ENCODE data around the gene NFIX. TPM values are rescaled to one million over a fixed set of nuclear protein-coding genes. Genes with fewer than 3 reads are reported as not detected.

Gene NFIX
- total RNA-seq: 5.4 and 5.8 TPM in 2 replicates

DNA sequence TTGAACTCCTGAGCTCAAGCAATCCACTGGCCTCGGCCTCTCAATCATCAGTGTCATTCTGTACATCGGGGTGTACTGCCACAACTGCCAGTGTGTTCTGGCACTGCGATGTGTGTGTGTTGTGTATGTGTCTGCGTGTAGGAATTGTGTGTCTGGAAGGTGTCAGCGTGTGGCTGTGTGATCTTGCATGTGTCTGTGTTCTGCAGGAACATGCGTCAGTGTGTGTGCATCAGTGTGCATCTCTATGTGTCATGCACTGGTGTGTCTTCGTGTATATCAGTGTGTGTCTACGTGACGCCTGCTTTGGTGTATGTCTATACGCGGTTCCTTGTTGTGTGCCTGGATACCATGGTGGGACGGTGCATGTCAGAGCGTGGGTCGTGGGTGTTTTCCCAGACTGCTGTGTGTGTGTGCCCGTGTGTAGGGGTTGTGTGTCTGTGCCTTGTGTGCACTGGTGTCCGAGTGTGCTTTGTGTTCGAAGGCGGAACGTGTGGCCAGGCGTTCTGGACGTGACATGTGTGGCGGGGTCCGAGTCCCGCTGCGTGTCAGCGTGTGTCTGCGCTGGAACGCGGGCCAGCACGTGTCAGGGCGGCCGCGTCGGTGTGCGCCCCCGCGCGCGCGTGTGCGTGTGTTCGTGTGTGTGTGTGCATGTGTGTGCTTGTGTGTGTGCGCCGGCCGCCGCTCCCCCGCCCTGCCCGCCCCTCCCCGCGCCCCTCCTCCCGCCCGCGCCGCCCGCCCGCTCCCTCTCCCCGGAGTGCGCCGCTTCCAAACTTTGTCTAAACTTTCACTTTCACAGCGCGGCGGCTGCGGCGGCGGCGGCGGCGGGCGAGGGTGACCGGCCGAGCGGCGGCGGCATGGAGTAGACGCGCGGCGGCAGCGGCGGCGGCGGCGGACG is at the start of gene NFIX:
Gene NFIX, plus strand, starts transcription at position 775 of the 895 bp plus-strand sequence. CDS start 363 bp downstream, outside the sequence.
- DNase-seq (ENCODE audit: low read depth) (no peak), FAIRE-seq (peak; percentile 95)
- TF ChIP-seq, protein P1, sequence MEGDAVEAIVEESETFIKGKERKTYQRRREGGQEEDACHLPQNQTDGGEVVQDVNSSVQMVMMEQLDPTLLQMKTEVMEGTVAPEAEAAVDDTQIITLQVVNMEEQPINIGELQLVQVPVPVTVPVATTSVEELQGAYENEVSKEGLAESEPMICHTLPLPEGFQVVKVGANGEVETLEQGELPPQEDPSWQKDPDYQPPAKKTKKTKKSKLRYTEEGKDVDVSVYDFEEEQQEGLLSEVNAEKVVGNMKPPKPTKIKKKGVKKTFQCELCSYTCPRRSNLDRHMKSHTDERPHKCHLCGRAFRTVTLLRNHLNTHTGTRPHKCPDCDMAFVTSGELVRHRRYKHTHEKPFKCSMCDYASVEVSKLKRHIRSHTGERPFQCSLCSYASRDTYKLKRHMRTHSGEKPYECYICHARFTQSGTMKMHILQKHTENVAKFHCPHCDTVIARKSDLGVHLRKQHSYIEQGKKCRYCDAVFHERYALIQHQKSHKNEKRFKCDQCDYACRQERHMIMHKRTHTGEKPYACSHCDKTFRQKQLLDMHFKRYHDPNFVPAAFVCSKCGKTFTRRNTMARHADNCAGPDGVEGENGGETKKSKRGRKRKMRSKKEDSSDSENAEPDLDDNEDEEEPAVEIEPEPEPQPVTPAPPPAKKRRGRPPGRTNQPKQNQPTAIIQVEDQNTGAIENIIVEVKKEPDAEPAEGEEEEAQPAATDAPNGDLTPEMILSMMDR (IDR thresholded peaks at IDR 0.05; ENCODE audit: insufficient read depth, low read length, severe bottlenecking): no peak
- H3K36me3 ChIP-seq (ENCODE audit: control insufficient read depth, insufficient read depth, low read length): no peaks in the 10 kb centered on the region
- H3K4me3 ChIP-seq (ENCODE audit: low read depth, low read length): peak within 1 kb of the TSS; percentile 86
- H3K27me3 ChIP-seq (ENCODE audit: control insufficient read depth, insufficient read depth, low read length): no peaks in the 10 kb centered on the region

DNA sequence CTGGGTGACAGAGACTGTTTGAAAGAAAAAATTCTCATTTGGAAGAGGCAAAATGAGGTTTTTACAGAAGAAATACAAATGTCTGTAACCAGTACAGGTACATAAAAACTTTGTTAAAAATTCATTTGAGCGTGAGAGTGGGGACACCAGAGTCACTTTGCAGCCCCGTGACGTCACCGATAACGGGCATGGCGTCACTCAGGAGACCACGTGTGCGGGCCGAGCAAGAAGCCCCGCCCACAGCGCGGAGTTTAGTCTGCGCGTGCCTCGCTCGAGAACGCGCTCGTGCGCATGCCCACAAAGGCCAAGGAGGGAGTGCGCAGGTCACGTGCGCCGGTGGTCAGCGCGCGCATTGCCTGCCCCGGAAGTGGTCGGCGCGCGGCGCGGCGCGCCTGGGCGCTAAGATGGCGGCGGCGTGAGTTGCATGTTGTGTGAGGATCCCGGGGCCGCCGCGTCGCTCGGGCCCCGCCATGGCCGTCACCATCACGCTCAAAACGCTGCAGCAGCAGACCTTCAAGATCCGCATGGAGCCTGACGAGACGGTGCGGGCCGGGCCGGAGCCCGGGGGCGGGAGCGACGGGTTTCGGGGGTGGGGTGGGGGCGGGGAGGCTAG is 49.7 kb upstream of the NFIX start, which contains the start of gene RAD23A:
Gene RAD23A, plus strand, starts transcription at position 384 of the 613 bp plus-strand sequence. Its CDS starts 87 bp downstream, at position 471.
- FAIRE-seq (no peak), DNase-seq (ENCODE audit: low read depth) (peak; percentile 90)
- Histone ChIP-seq H3K36me3 (ENCODE audit: control insufficient read depth, insufficient read depth, low read length) (peaks cover 43% of the 10 kb centered on the region), H3K27me3 (ENCODE audit: control insufficient read depth, insufficient read depth, low read length) (no peaks in the 10 kb centered on the region), H3K4me3 (ENCODE audit: low read depth, low read length) (peak within 1 kb of the TSS; percentile 63)
- TF ChIP-seq, protein P1 (IDR thresholded peaks at IDR 0.05; ENCODE audit: insufficient read depth, low read length, severe bottlenecking): no peak

DNA sequence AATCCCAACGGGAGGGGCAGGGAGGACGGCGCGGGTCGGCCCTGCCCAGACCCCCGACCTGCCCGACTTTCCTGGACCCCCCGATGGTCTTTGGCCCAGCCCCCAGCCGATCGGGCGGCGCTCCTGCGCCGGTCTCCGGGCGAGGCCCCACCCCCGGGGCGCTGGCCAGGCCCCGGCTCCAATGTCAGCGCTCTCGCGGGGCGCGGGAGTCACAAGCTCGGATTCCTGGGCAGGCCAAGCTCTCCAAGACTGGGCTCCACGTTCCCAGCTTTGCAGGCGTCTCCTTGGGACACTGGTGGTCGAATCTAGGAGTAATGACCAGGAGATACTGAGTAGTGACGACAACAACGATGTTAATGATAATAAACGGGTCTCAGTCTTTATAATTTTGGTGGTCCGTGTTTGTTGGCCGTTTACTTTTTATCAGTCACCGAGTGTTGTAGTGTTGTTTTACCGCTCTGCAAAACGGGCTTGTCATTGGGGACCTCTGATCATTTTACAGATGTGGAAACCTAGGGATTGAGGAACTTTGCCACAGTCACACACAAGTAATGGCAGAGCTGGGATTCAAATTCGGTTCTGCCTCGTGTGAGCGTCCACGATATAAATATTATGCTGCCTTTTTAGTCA is 49.1 kb upstream of the NFIX start:
- FAIRE-seq: no peak
- peak; percentile 53 for DNase-seq (ENCODE audit: low read depth)
- TF ChIP-seq, protein P1 (IDR thresholded peaks at IDR 0.05; ENCODE audit: insufficient read depth, low read length, severe bottlenecking): no peak
- no peaks in the 10 kb centered on the region for H3K27me3 ChIP-seq (ENCODE audit: control insufficient read depth, insufficient read depth, low read length)
- peaks cover 38% of the 10 kb centered on the region for H3K36me3 ChIP-seq (ENCODE audit: control insufficient read depth, insufficient read depth, low read length)
- peak overlapping the region; percentile 63 for H3K4me3 ChIP-seq (ENCODE audit: low read depth, low read length)

DNA sequence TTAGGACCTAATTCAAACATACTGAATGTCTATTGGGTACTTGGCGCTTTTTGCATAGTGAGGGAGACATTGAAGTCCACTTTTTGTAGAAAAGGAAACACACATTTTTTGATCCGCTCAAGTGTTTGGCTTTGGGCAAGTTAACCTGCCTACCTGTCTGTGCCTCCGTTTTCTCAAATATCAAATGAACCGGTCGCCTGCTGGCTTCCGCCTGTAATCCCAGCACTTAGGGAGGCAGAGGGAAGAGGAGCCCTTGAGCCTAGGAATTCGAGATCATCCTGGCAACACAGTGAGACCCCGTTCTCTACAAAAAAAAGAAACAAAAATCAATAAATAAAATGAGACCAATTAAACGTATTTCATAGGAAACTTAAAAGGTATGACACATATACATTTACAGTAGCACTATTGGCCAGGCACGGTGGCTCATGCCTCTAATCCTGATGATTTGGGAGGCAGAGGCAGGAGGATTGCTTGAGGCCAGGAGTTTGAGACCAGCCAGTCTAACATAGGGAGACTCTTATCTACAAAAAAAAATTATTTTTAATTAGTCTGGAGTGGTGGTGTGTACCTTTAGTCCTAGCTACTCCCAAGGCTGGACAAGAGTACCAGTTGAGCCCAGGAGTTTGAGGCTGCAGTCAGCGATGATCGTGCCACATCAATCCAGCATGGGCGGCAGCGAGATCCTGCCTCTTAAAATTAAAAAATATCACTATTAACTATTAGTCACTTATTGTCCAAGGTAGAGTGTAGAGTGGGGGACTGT is 48.4 kb upstream of the NFIX start:
- TF ChIP-seq, protein P1 (IDR thresholded peaks at IDR 0.05; ENCODE audit: insufficient read depth, low read length, severe bottlenecking): no peak
- FAIRE-seq: no peak
- Histone ChIP-seq H3K4me3 (ENCODE audit: low read depth, low read length) (peak overlapping the region; percentile 63), H3K36me3 (ENCODE audit: control insufficient read depth, insufficient read depth, low read length) (peaks cover 34% of the 10 kb centered on the region), H3K27me3 (ENCODE audit: control insufficient read depth, insufficient read depth, low read length) (no peaks in the 10 kb centered on the region)
- no peak for DNase-seq (ENCODE audit: low read depth)

Data from bronchial epithelial cell (primary cell).